ENCODE results near the gene CYP2R1.

DNA sequence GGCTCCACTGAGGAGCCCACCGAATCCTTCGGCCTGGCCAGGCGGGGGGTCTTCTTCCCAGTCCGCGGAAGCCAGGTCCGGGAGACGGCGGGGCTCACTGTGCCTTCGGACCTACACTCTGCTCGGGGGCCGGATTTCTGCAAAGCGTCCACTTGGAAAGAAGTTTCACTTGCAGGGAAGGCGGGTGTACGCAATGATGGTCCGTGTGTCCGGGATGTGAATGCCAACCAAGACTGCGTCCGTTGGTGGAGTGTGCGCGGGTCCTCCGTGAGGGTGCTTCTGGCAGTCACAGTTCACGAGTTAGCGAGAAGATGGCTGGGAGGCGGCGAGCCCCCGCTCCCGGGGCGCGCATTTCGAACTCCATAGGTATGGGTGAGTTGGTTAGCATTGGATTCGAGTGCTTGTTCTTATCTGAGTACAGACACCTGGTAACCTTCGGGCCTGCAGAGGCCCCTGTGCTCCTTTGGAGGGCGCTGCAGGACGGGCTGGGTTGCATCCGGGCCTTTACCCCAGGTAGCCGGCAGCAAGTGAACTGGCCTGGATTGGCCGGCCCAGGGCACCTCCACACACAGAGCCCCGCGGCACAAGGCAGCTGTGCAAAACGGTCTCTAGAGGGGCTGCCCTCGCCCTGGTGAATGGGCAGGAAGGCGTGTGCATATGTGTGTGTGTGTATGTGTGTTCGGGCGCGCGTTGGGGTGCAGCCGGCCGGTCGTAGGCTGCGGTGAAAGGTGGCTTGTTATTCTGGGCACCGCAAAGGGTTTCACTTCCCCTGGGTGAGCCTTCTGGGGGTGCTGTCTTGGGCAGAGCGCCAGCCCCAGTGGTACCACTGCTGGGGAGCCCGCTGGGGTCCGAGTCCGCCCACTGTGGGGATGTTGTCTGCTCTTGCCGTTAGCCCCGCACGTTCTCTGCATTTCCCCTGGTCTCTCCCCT, 13.3 kb upstream of the CYP2R1 start:
- TF ChIP-seq CTCF (IDR thresholded peaks at IDR 0.05): peak; percentile 35
- no peak for TF ChIP-seq EZH2 (IDR thresholded peaks at IDR 0.05)
- TF ChIP-seq EZH2phosphoT487 (IDR thresholded peaks at IDR 0.05): no peak
